Psoas muscle (tissue), 8 donors: ENCODE measurements around the gene TMPRSS5. TPM values are rescaled to one million over a fixed set of nuclear protein-coding genes. Genes with fewer than 3 reads are reported as not detected.

Experiments
- ATAC-seq, 4 donors: fragments of 200-7000 bp; cut with Tn5 transposase; one replicate each; pipeline ENCODE4 v1.9.1; 2020; ENCODE audit warnings: moderate library complexity in 3 of 4, mild to moderate bottlenecking in 2 of 4
- DNase-seq, 2 donors: peaks; one replicate each; pipeline ENCODE4 v3.0.0-alpha.2; 2020
- H3K27ac ChIP-seq: fragments of 200-600 bp; one replicate; pipeline ENCODE4 v1.8.0; 2022
- H3K27me3 ChIP-seq, 3 donors: fragments of 200-600 bp in 1 of 3; one replicate each; pipeline versions ENCODE4 v1.6.1 to v1.8.0; 2013 to 2022; ENCODE audit warnings: low read length in 2 of 3, mild to moderate bottlenecking in 2 of 3, moderate library complexity in 1 of 3; ENCODE audit not compliant: insufficient read depth in 3 of 3
- H3K36me3 ChIP-seq, 2 donors: fragments of 200-600 bp in 1 of 2; one replicate each; pipeline versions ENCODE4 v1.6.1 to v1.8.0; 2013 to 2022; ENCODE audit warnings: low read depth in 1 of 2, mild to moderate bottlenecking in 1 of 2, moderate library complexity in 1 of 2; ENCODE audit not compliant: insufficient read depth in 1 of 2
- H3K4me1 ChIP-seq: fragments of 200-600 bp; one replicate; pipeline ENCODE4 v1.8.0; 2022
- H3K4me3 ChIP-seq: fragments of 200-600 bp; one replicate; pipeline ENCODE4 v1.8.0; 2022; ENCODE audit warnings: mild to moderate bottlenecking
- H3K9me3 ChIP-seq: fragments of 200-600 bp; one replicate; pipeline ENCODE4 v1.8.0; 2022
- CTCF ChIP-seq: fragments of 200-600 bp; IDR thresholded peaks from one replicate; pipeline ENCODE4 v1.8.0; 2022; ENCODE audit warnings: antibody characterized with exemption
- WGBS, 3 donors: extraction: QIAGEN DNeasy Blood & Tissue Kit; methylation state at CpG; one replicate each; pipeline versions ENCODE4 v1.1.6 to v1.1.7; 2013; 5-methylcytosine and 5-hydroxymethylcytosine counted together
- intact Hi-C, 2 donors: fragments of 100-400 bp; cut with DNase I; formaldehyde crosslinking; loops; one replicate each; pipeline versions ENCODE4 v1.11.0 to v1.14.2; 2022
- polyA plus RNA-seq, 3 donors: library from polyadenylated mRNA; stranded (reverse); fragments of 200-250 nt; gene quantifications; one replicate each; pipeline ENCODE4 v1.2.3, GENCODE V29; 2013
- total RNA-seq, 4 donors: library from RNA; stranded (reverse); fragmentation: NEBNext Ultra II Directional in 2 of 4; extraction: Animal tissue kit (Norgen Biotek cat#: 25700) in 2 of 4; gene quantifications; one replicate each; pipeline versions ENCODE4 v1.2.1 to v1.2.4, GENCODE V29; 2021 to 2023
- donor health status: healthy with polysubstance abuse.
- donor health status: DM: no; HTN: no; CAD: no; lungs with moderate emphysema.
- donor health status: Bipolar disorder and iron deficiency.
- donor health status: healthy.
- donor health status: DM: yes; HTN: yes; CAD: no.
- donor health status: DM: no; HTN: no; CAD: no.
- donor health status: DM: no; HTN: no; CAD: no.
- donor health status: DM: yes; HTN: yes; CAD: no.

TMPRSS5 gene
- total and polyA plus RNA-seq, 7 donors: 0.36 to 1.4 (median 0.73) TPM

- ATAC-seq: peak; percentile 82 to 95 (median 91)
- WGBS, 3 donors: 70 to 77% (median 77%) methylated on average over 15 of the region's 15 CpGs
- intact Hi-C loops: no loop called here
These were observed 15.2 kb downstream of the TMPRSS5 start for GRCh38 chr11:113690619-113691569.

GRCh38 chr11:113689768-113690618 lies 16.1 kb downstream of the TMPRSS5 start:
- intact Hi-C loops: no loop called here
- H3K36me3 ChIP-seq: peaks cover 0 to 6% of the 10 kb centered on the region in 2 donors
- DNase-seq (no peak), ATAC-seq (peak in 1 of 4 donors; percentile 28)
- no peak for TF ChIP-seq CTCF
- no peaks in the 10 kb centered on the region for H3K4me1 ChIP-seq
- 90 to 96% (median 94%) methylated on average over 19 of the region's 19 CpGs for WGBS, 3 donors
- H3K9me3 ChIP-seq: no peaks in the 10 kb centered on the region
- H3K4me3 ChIP-seq: no peak overlapping the region
- H3K27ac ChIP-seq: no peak overlapping the region
- no peaks in the 10 kb centered on the region for H3K27me3 ChIP-seq

More at GRCh38 chr11:113690619-113691569, 15.2 kb downstream of the TMPRSS5 start:
- Histone ChIP-seq H3K36me3 (peaks cover 0 to 13% of the 10 kb centered on the region in 2 donors), H3K4me1 (no peaks in the 10 kb centered on the region), H3K27me3 (no peaks in the 10 kb centered on the region), H3K27ac (no peak overlapping the region), H3K4me3 (no peak overlapping the region), H3K9me3 (no peaks in the 10 kb centered on the region)
- DNase-seq: peak; percentile 56 to 68
- no peak for TF ChIP-seq CTCF

- Histone ChIP-seq H3K4me3 (no peak overlapping the region), H3K27me3 (no peaks in the 10 kb centered on the region), H3K36me3 (no peaks in the 10 kb centered on the region), H3K27ac (no peak overlapping the region), H3K9me3 (no peaks in the 10 kb centered on the region), H3K4me1 (no peaks in the 10 kb centered on the region)
- ATAC-seq (no peak), DNase-seq (no peak)
- no peak for TF ChIP-seq CTCF
- WGBS, 3 donors: 57 to 66% (median 59%) methylated on average over 2 of the region's 2 CpGs
- intact Hi-C loops: no loop called here
These were observed 20.3 kb downstream of the TMPRSS5 start for GRCh38 chr11:113685654-113686359.

GRCh38 chr11:113684496-113684895 lies 21.6 kb downstream of the TMPRSS5 start:
- WGBS, 3 donors: 44 to 48% (median 47%) methylated on average over 5 of the region's 5 CpGs
- ATAC-seq (no peak), DNase-seq (no peak)
- H3K36me3 ChIP-seq: no peaks in the 10 kb centered on the region
- H3K27ac ChIP-seq: no peak overlapping the region
- H3K4me1 ChIP-seq: no peaks in the 10 kb centered on the region
- TF ChIP-seq CTCF: no peak
- intact Hi-C loops: no loop called here
- no peaks in the 10 kb centered on the region for H3K27me3 ChIP-seq
- no peaks in the 10 kb centered on the region for H3K9me3 ChIP-seq
- H3K4me3 ChIP-seq: no peak overlapping the region
